Measurements from ENCODE around the gene LSM7. TPM values are rescaled to one million over a fixed set of nuclear protein-coding genes. Genes with fewer than 3 reads are reported as not detected.
"Not testable (repeated sequence)": the region's sequence is repeated elsewhere in the genome, so short reads cannot be mapped to it uniquely, and the experiment has no call there.

LSM7 gene
- total RNA-seq, 4 donors from 2014 or later = 76.4 to 113 (median 106) TPM

GRCh38 chr19:2282062-2282861 lies 46.1 kb downstream of the LSM7 start, which contains the start of gene PEAK3:
Gene PEAK3 (minus strand): TSS chr19:2282175. CDS start chr19:2280931, 1,244 bp downstream.
- H3K36me3 ChIP-seq = no peaks in the 10 kb centered on the region
- peak within 1 kb of the TSS in 3 of 4 donors; percentile 28 to 47 (median 44) for H3K27ac ChIP-seq (replicated peaks in 1 of 4)
- intact Hi-C loops (cut with DNase I) = no loop called here
- peak; percentile 96 for DNase-seq (ENCODE audit: extremely low spot score)
- 10% methylated on average over 26 of the region's 41 CpGs for WGBS
- peaks cover 9 to 26% (median 16%) of the 10 kb centered on the region in 4 donors for H3K4me1 ChIP-seq
- H3K4me3 ChIP-seq = peak within 1 kb of the TSS; percentile 47 to 56 (median 48)
- H3K9me3 ChIP-seq = no peaks in the 10 kb centered on the region
- H3K27me3 ChIP-seq = no peaks in the 10 kb centered on the region
- TF ChIP-seq POLR2A (IDR thresholded peaks at IDR 0.05; ENCODE audit: low read depth) (no peak), POLR2AphosphoS5 (IDR thresholded peaks at IDR 0.05) (peak in 1 of 2 donors; percentile 62)

GRCh38 chr19:2281265-2282061 lies 46.9 kb downstream of the LSM7 start:
- H3K27me3 ChIP-seq; H3K36me3 ChIP-seq; intact Hi-C loops (cut with DNase I); H3K9me3 ChIP-seq; DNase-seq (ENCODE audit: extremely low spot score): not testable (repeated sequence)
- H3K4me1 ChIP-seq = peaks cover 9 to 30% (median 20%) of the 10 kb centered on the region in 4 donors
- WGBS = 28% methylated on average over 7 of the region's 16 CpGs
- peak overlapping the region in 3 of 4 donors; percentile 28 to 47 (median 44) for H3K27ac ChIP-seq (replicated peaks in 1 of 4)
- peak overlapping the region; percentile 47 to 56 (median 48) for H3K4me3 ChIP-seq

- no peak overlapping the region for H3K4me3 ChIP-seq
- peaks cover 9 to 37% (median 27%) of the 10 kb centered on the region in 4 donors for H3K4me1 ChIP-seq
- TF ChIP-seq, protein P1, sequence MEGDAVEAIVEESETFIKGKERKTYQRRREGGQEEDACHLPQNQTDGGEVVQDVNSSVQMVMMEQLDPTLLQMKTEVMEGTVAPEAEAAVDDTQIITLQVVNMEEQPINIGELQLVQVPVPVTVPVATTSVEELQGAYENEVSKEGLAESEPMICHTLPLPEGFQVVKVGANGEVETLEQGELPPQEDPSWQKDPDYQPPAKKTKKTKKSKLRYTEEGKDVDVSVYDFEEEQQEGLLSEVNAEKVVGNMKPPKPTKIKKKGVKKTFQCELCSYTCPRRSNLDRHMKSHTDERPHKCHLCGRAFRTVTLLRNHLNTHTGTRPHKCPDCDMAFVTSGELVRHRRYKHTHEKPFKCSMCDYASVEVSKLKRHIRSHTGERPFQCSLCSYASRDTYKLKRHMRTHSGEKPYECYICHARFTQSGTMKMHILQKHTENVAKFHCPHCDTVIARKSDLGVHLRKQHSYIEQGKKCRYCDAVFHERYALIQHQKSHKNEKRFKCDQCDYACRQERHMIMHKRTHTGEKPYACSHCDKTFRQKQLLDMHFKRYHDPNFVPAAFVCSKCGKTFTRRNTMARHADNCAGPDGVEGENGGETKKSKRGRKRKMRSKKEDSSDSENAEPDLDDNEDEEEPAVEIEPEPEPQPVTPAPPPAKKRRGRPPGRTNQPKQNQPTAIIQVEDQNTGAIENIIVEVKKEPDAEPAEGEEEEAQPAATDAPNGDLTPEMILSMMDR (IDR thresholded peaks at IDR 0.05) = no peak
- TF ChIP-seq POLR2AphosphoS5 (IDR thresholded peaks at IDR 0.05) (no peak), EP300 (IDR thresholded peaks at IDR 0.05) (no peak), POLR2A (IDR thresholded peaks at IDR 0.05; ENCODE audit: low read depth) (no peak)
- no peaks in the 10 kb centered on the region for H3K9me3 ChIP-seq
- DNase-seq (ENCODE audit: extremely low spot score) = no peak
- peaks cover 0 to 13% (median 9%) of the 10 kb centered on the region in 4 donors for H3K36me3 ChIP-seq
- intact Hi-C loops (cut with DNase I) = no loop called here
- no peaks in the 10 kb centered on the region for H3K27me3 ChIP-seq
- WGBS = 84% methylated on average over 16 of the region's 26 CpGs
- H3K27ac ChIP-seq (replicated peaks in 1 of 4) = no peak overlapping the region
Observed at GRCh38 chr19:2280633-2281264, 47.6 kb downstream of the LSM7 start.

- no peak for DNase-seq (ENCODE audit: extremely low spot score)
- WGBS = 94% methylated on average over 8 of the region's 33 CpGs
- H3K27ac ChIP-seq (replicated peaks in 1 of 4) = no peak overlapping the region
- no peak overlapping the region for H3K4me3 ChIP-seq
- TF ChIP-seq EP300 (IDR thresholded peaks at IDR 0.05) (no peak), POLR2A (IDR thresholded peaks at IDR 0.05; ENCODE audit: low read depth) (no peak), POLR2AphosphoS5 (IDR thresholded peaks at IDR 0.05) (no peak)
- TF ChIP-seq, protein P1 (IDR thresholded peaks at IDR 0.05) = no peak
- H3K9me3 ChIP-seq = no peaks in the 10 kb centered on the region
- no peaks in the 10 kb centered on the region for H3K27me3 ChIP-seq
- peaks cover 25 to 57% (median 48%) of the 10 kb centered on the region in 4 donors for H3K4me1 ChIP-seq
- intact Hi-C loops (cut with DNase I) = loop anchor here (5.0 kb wide), 2 partner anchors 49 to 114 kb away; partner anchors contain the start of genes LSM7 and SPPL2B
- peaks cover 0 to 19% (median 15%) of the 10 kb centered on the region in 4 donors for H3K36me3 ChIP-seq
Observed at GRCh38 chr19:2278459-2279158, 49.8 kb downstream of the LSM7 start.

- H3K27ac ChIP-seq (replicated peaks in 1 of 4) = no peak overlapping the region
- H3K4me3 ChIP-seq = no peak overlapping the region
- DNase-seq (ENCODE audit: extremely low spot score) = no peak
- peaks cover 8 to 32% (median 26%) of the 10 kb centered on the region in 4 donors for H3K36me3 ChIP-seq
- no peaks in the 10 kb centered on the region for H3K9me3 ChIP-seq
- no peak for TF ChIP-seq EP300 (IDR thresholded peaks at IDR 0.05)
- intact Hi-C loops (cut with DNase I) = loop anchor here (5.0 kb wide), 2 partner anchors 50 to 115 kb away; partner anchors contain the start of genes LSM7 and SPPL2B
- WGBS = 84% methylated on average over 9 of the region's 9 CpGs
- no peaks in the 10 kb centered on the region for H3K27me3 ChIP-seq
- H3K4me1 ChIP-seq = peaks cover 37 to 61% (median 54%) of the 10 kb centered on the region in 4 donors
Observed at GRCh38 chr19:2277138-2277537, 51.2 kb downstream of the LSM7 start.

Data from esophagus muscularis mucosa (tissue), 4 donors.